ENCODE results near the gene SLC22A15. TPM values are rescaled to one million over a fixed set of nuclear protein-coding genes. Genes with fewer than 3 reads are reported as not detected.

Gene SLC22A15
- total RNA-seq, 1 experiment from 2014 or later, result 2.2 TPM

DNA sequence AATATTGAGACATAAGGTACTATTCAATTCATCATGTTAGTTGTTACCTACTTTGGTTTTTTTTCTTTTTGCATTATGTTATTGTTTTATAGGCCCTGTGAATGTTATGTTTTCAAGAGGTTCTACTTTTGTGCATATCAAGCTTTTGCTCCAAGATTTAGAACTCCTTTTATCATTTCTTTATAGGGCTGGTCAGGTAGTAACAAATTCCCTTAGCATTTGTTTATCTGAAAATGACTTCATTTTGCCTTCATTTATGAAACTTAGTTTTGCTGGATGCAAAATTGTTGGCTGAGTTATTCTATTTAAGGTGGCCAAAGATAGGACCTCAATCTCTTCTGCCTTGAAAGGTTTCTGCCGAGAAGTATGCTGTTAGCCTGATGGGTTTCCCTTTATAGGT lies 113.6 kb downstream of the SLC22A15 start:
- POLR2A ChIA-PET (ENCODE audit: unreplicated experiment), result no interaction called here
- no peaks in the 10 kb centered on the region for H4K20me1 ChIP-seq (ENCODE audit: low read length)

DNA sequence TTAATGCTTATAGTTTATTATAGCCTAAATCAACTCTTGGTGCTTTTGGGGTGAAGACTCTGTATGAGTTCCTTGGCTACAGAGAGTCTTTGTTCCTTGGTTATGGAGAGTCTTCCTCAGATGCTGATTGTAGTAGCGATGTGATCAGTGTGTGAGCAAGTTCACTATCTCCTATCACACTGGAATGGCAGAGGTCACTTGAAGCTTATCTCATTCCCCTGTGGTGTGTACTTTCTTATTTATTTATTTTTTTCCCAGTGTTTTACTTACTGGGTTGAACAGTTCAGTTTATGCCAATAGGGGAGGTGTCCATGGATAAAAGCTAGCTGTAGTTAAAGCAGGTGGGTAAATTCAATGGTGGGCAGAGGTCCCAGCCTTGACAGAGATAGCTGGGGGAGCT lies 114.8 kb downstream of the SLC22A15 start:
- POLR2A ChIA-PET (ENCODE audit: unreplicated experiment), result no interaction called here
- DNase-seq (no peak), ATAC-seq (no peak)
- Histone ChIP-seq H3K27ac (ENCODE audit: low read length) (no peak overlapping the region), H3K4me2 (ENCODE audit: low read length) (no peak overlapping the region), H3K27me3 (ENCODE audit: low read length) (no peaks in the 10 kb centered on the region), H3K9me3 (ENCODE audit: low read length) (peaks cover 15% of the 10 kb centered on the region; the same call in 1 of the 2 replicates), H3K36me3 (ENCODE audit: low read depth, low read length) (no peaks in the 10 kb centered on the region), H3K9ac (ENCODE audit: low read length) (no peak overlapping the region), H4K20me1 (ENCODE audit: low read length) (no peaks in the 10 kb centered on the region), H2AFZ (ENCODE audit: low read length) (no peak overlapping the region), H3F3A (ENCODE audit: low read length, unreplicated experiment) (no peaks in the 10 kb centered on the region), H3K4me3 (ENCODE audit: low read length) (no peak overlapping the region), H3K4me1 (ENCODE audit: insufficient read depth, low read length) (peaks cover 10% of the 10 kb centered on the region), H3K9me2 (replicated peaks; ENCODE audit: low read length) (no peaks in the 10 kb centered on the region), H3K79me2 (ENCODE audit: low read length) (no peaks in the 10 kb centered on the region)
- BruUV-seq (replicated peaks), result no TSS peak
- intact Hi-C loops (cut with micrococcal nuclease), result no loop called here
- CTCF ChIA-PET, result no interaction called here
- no peak for TF ChIP-seq EZH2 (IDR thresholded peaks at IDR 0.05; ENCODE audit: low read length, unreplicated experiment)
- TF ChIP-seq, protein P1, sequence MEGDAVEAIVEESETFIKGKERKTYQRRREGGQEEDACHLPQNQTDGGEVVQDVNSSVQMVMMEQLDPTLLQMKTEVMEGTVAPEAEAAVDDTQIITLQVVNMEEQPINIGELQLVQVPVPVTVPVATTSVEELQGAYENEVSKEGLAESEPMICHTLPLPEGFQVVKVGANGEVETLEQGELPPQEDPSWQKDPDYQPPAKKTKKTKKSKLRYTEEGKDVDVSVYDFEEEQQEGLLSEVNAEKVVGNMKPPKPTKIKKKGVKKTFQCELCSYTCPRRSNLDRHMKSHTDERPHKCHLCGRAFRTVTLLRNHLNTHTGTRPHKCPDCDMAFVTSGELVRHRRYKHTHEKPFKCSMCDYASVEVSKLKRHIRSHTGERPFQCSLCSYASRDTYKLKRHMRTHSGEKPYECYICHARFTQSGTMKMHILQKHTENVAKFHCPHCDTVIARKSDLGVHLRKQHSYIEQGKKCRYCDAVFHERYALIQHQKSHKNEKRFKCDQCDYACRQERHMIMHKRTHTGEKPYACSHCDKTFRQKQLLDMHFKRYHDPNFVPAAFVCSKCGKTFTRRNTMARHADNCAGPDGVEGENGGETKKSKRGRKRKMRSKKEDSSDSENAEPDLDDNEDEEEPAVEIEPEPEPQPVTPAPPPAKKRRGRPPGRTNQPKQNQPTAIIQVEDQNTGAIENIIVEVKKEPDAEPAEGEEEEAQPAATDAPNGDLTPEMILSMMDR (conservative IDR thresholded peaks at IDR 0.05; ENCODE audit: low read depth, low read length), result no peak
- TF ChIP-seq EZH2phosphoT487 (IDR thresholded peaks at IDR 0.05; ENCODE audit: borderline replicate concordance, low read length), result no peak

More for the DNA sequence above, 113.6 kb downstream of the SLC22A15 start:
- CTCF ChIA-PET, result no interaction called here
- Histone ChIP-seq H3K27ac (ENCODE audit: low read length) (no peak overlapping the region), H3K9me2 (replicated peaks; ENCODE audit: low read length) (no peaks in the 10 kb centered on the region), H3K4me3 (ENCODE audit: low read length) (no peak overlapping the region), H3K27me3 (ENCODE audit: low read length) (no peaks in the 10 kb centered on the region), H2AFZ (ENCODE audit: low read length) (no peak overlapping the region), H3K36me3 (ENCODE audit: low read depth, low read length) (no peaks in the 10 kb centered on the region), H3K9me3 (ENCODE audit: low read length) (peaks cover 15% of the 10 kb centered on the region; the same call in 1 of the 2 replicates), H3K9ac (ENCODE audit: low read length) (no peak overlapping the region), H3K4me1 (ENCODE audit: insufficient read depth, low read length) (peaks cover 10% of the 10 kb centered on the region), H3F3A (ENCODE audit: low read length, unreplicated experiment) (no peaks in the 10 kb centered on the region), H3K4me2 (ENCODE audit: low read length) (no peak overlapping the region), H3K79me2 (ENCODE audit: low read length) (no peaks in the 10 kb centered on the region)
- BruUV-seq (replicated peaks), result no TSS peak
- no peak for ATAC-seq
- no peak for DNase-seq
- intact Hi-C loops (cut with micrococcal nuclease), result no loop called here
- TF ChIP-seq, protein P1 (conservative IDR thresholded peaks at IDR 0.05; ENCODE audit: low read depth, low read length), result no peak
- TF ChIP-seq EZH2phosphoT487 (IDR thresholded peaks at IDR 0.05; ENCODE audit: borderline replicate concordance, low read length), result no peak
- no peak for TF ChIP-seq EZH2 (IDR thresholded peaks at IDR 0.05; ENCODE audit: low read length, unreplicated experiment)

DNA sequence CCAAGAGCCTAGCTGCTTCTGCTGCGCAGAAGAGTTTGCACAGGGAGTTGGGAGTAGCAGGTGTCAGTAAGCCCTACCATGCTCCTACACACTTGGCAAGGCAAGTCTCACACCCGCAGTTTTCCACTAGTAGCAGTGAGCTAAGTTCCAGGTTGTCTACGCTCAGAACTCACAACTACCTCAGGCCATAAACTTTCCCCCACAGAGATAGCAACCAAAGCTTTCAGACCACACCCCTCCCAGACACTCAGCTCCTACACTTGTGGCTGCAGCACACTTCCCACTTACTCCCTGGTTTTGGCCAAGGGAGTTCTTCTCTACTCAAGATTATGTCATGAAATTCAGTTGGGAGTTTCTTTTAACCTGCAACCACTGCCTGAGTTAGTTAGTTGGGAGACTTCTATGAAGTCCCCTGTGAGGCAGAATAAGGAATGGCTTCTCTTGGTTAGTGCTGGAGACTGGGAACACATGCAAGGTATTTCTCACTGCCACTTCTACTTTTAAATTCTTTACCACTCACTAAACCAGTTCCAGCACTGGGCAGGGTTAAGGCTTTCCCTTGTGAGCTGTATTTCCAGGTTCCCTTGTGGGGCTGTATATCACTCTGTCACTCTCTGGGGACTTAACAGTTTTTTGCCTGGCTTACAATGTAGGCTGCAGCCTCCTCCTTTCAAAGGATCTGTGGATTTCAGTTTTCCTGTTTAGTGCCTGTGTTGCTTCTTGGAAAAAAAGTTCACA lies 116.6 kb downstream of the SLC22A15 start:
- BruUV-seq (replicated peaks), result no TSS peak
- Histone ChIP-seq H4K20me1 (ENCODE audit: low read length) (no peaks in the 10 kb centered on the region), H3K27ac (ENCODE audit: low read length) (no peak overlapping the region), H3K27me3 (ENCODE audit: low read length) (no peaks in the 10 kb centered on the region), H3K9me3 (ENCODE audit: low read length) (peaks cover 15% of the 10 kb centered on the region; the same call in 1 of the 2 replicates), H3K4me3 (ENCODE audit: low read length) (no peak overlapping the region), H3K79me2 (ENCODE audit: low read length) (no peaks in the 10 kb centered on the region), H3K9ac (ENCODE audit: low read length) (no peak overlapping the region), H3F3A (ENCODE audit: low read length, unreplicated experiment) (no peaks in the 10 kb centered on the region), H3K4me2 (ENCODE audit: low read length) (no peak overlapping the region), H2AFZ (ENCODE audit: low read length) (peak overlapping the region; percentile 37; the same call in 1 of the 2 replicates), H3K4me1 (ENCODE audit: insufficient read depth, low read length) (peaks cover 10% of the 10 kb centered on the region), H3K36me3 (ENCODE audit: low read depth, low read length) (no peaks in the 10 kb centered on the region), H3K9me2 (replicated peaks; ENCODE audit: low read length) (no peaks in the 10 kb centered on the region)
- no peak for TF ChIP-seq EZH2 (IDR thresholded peaks at IDR 0.05; ENCODE audit: low read length, unreplicated experiment)
- TF ChIP-seq EZH2phosphoT487 (IDR thresholded peaks at IDR 0.05; ENCODE audit: borderline replicate concordance, low read length), result no peak
- TF ChIP-seq, protein P1 (conservative IDR thresholded peaks at IDR 0.05; ENCODE audit: low read depth, low read length), result no peak
- ATAC-seq (no peak; the same call in 1 of the 2 replicates), DNase-seq (peak; percentile 41)
- ChIA-PET CTCF (no interaction called here), POLR2A (ENCODE audit: unreplicated experiment) (no interaction called here)
- intact Hi-C loops (cut with micrococcal nuclease), result no loop called here

Measured in PC-3 (cell line).